HG02840 (cell line): Measurements from ENCODE around the gene DHH.

Source experiments
- ATAC-seq: cut with Tn5 transposase; IDR thresholded peaks from one replicate; pipeline ENCODE4 v1.9.1; 2021; ENCODE audit warnings: mild to moderate bottlenecking, moderate library complexity, moderate number of reproducible peaks; ENCODE audit not compliant: unreplicated experiment, low FRiP score

Gene DHH

DNA sequence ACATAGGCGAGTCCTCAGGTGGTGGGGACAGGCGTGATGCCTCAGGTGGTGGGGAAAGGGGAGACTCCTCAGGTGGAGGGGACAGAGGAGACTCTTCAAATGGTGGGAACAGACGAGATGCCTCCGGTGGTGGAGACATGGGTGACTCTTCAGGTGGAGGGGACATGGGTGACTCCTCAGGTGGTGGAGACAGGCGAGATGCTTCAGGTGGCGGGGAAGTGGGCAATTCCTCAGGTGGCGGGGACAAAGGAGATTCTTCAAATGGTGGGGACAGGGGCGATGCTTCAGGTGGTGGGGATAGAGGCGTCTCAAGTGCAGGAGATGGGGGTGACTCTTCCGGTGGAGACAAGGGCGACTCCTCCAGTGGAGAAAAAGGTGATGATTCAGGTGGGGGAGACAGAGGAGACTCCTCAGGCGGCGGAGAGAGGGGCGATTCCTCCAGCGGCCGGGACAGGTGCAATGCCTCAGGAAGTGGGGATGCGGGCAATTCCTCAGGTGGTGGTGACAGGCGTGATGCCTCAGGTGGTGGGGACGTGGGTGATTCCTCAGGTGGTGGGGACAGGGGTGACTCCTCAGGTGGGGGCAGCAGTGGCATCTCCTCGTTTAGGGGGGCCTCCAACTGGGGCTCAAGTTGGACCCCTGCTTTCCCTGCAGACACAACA, 42.7 kb downstream of the DHH start:
- ATAC-seq, result no peak

DNA sequence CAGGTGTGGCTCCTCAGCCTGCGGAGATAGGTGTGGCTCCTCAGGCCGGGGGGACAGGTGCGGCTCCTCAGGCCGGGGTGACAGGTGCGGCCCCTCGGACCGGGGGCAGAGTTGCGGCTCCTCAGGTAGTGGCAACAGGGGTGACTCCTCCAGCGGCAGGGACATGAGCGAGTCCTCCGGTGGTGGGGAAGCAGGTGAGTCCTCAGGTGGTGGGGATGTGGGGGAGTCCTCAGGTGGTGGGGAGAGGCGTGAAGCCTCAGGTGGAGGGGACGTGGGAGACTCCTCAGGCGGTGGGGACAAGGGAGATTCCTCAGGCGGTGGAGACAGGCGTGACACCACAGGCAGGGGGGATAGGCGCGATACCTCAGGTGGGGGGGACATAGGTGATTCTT, 43.2 kb downstream of the DHH start:
- ATAC-seq, result no peak

DNA sequence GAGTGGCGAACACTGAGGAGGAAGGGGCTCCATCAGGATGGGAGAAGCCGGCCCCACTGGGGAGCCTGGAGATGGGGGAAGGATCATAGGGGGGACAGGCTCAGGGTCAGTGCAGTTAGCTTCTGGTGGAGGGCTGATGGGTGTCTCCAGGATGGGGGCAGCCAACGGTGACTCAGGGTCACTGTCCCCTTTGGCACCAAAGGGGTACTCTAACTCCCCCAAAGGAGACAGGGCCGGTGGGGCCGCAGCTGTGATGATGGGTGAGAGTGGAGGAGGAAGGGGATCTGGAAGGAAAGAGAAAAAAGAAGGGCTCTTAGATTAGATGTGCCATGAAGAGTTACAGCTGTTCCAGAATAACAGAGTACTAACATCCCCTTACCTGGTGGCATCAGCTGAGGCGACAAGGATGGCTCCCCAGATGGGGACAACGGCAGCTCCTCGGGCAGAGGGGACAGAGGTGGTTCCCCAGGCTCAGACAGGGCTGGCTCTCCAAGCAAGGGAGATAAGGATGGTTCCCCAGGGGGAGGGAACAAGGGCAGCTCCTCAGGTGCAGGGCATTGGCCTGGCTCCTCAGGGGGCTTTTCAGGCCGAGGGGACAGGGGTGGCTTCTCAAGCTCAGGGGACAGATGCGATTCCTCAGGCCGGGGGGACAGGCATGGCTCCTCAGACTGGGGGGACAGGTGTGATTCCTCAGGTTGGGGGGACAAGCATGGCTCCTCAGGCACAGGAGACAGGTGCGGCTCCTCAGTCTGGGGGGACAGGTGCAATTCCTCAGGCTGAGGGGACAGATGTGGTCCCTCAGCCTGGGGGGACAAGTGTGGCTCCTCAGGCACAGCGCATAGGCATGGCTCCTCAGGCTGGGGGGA, 43.9 kb downstream of the DHH start:
- ATAC-seq, result no peak

DNA sequence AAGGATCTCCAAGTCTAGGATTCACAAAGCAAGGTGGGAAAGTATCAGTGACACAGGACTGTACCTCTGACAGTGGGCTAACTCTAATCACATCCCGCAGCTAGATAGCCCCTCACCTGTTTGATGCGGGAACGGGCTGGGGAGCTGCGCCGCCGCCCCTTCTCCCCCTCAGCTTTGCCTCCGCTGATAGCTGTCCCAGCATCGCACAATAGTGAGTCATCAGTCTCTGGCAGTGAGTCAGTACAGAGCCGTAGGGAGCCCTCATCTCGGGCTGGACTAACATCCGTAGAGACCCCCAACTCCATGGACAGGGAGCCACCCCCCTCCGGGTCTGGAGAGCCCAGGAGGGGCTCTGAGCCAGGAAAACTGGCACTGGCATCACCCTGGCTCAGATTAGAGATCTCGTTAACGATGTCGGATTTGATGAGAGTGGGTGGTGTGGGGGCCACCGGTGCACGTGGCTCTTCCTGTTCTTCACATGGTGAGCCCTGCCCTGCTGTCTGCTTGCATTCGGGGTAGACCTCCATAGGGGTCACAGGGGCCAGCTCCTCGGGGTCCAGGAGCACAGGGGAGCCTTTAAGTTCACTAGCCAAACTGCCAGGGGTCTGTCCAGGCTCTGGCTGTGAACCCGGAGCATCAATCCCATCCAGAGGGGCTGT, 44.9 kb downstream of the DHH start:
- no peak for ATAC-seq

DNA sequence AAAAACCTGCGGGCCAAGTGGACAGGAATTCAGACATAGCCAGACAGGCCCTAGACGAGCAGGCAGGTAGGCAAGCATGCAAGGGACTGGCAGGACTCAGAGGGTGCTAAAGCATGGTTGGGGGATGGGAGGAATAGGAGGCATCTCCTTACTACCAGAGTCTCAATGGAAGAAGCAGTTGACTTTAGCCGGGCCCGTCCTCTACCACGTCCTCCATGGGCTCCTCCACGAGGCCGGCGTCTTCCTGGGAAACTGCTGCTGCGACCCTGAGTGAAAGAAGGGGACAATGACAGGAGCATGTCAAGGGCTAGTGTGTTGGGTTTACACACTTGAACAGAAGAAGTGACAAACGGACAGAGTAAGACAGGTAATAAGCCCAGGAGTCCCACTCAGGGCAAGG, 45.6 kb downstream of the DHH start:
- ATAC-seq, result no peak

DNA sequence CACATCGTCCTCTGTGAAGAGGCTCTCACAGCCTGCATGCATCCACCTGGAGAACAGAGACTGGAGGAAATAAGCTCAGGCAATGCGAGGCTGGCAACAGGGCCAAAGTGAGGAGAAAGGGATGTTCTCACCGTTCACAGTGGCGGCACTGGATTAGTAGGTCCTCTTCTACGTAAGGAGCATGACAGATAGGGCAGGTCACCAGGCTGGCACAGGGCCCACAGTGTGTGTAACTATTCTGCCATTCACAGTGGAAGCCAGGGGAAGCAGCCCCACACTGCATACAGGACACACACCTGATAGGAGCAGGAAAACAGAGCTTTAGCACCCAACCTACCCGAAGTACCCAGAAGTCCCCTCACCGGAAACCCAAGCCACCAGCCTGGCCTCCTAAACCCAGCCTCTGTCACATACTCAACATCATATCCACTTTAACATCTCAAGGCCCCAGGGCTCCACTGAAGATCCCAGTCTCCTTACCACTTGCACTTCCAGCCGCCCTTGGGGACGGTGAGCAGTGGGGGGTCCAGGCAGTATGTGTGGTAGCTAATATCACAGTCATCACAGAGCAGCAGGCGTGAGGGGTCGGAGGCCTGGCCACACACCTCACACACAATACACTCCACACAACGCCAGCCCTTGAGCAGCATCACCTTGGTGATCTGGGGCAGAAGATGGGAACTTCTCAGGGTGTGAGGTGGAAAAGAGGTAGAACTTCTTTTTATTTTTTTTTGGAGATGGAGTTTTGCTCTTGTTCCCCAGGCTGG, 48.3 kb downstream of the DHH start:
- no peak for ATAC-seq

DNA sequence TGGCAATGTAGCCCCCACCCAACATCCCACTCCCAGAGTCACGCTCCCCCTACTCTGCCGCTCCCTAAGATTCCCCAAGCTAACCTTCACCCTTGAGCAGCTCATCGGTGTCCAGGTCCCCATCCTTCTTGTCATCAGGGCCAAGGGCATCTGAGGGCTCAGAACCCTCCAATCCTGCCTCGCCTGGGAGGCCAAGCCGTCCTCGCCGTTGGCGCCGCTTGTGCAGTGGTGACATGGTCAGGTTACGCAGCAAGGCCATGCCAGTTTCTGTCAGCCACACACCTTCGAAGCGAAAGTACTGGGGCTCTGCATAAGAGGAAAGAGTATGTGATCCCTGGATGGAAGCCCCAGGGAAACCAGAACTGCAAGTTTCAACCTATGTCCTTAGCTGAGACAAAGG, 49.9 kb downstream of the DHH start:
- ATAC-seq, result no peak

DNA sequence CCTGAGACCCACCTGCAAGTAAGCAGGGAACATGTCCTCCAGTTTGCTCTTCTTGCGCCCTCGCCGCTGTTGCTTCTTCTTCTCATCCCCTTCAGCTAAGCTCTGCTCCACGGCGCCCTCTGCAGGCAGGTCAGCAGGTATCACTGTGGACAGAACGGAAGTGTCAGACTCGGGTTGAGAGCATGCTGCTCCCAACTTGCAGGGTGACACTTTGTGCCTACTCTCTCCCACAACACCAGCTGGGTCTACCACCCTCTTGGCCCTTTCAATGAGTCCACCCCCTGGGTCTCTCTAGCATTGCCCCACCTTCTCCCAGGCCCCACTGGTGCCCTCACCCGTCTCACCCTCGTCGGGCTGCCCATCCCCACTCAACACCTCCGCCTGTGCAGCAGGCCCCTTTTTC, 50.7 kb downstream of the DHH start:
- ATAC-seq, result no peak

DNA sequence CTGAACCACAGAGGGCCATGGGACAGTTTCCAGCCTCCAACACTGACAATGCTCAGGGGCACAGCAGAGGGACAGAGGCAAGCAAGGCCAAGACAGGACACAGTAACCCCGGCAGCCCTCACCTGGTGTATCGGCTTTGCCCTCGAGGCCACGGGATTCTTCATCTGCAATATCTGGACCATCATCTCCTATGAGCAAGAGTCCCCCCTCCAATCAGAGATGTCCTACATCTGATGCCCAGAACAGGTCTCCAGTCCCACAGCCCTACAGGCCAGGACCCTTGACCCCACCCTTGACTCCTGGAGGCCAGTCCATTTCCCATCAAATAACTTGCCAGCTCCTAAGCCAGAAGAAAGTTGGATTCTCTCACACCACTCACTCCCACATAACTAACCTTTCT, 51.4 kb downstream of the DHH start:
- no peak for ATAC-seq

DNA sequence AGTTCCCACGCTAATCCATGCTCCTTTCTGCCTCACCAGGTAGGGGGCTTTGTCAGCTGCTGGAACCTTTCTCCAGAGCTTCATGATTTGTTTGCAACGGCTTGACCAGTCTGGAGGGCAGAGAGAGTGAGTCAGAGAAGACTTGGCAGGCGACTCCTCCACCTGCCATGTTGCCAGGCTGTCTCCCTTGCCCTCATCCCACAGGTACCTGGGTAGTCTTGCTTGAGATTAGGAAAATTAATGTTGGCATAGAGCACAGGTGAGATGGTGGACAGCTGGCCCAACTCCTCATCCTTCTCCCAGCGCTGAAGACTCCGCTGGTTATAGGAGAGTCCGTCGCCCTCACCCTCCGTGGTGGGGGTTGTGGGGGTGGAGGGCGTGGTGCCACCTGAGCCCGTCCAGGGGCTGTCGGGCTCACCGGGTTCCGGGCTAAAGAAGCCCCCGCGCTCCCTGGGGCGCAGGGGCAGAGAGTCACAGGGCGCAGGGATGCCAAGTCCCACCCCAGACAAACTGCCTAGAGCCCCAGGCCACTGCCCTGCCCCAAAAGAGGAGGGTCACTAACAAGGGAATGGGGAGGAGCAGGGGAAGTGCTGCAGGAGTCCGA, 52.6 kb downstream of the DHH start:
- ATAC-seq, result no peak

DNA sequence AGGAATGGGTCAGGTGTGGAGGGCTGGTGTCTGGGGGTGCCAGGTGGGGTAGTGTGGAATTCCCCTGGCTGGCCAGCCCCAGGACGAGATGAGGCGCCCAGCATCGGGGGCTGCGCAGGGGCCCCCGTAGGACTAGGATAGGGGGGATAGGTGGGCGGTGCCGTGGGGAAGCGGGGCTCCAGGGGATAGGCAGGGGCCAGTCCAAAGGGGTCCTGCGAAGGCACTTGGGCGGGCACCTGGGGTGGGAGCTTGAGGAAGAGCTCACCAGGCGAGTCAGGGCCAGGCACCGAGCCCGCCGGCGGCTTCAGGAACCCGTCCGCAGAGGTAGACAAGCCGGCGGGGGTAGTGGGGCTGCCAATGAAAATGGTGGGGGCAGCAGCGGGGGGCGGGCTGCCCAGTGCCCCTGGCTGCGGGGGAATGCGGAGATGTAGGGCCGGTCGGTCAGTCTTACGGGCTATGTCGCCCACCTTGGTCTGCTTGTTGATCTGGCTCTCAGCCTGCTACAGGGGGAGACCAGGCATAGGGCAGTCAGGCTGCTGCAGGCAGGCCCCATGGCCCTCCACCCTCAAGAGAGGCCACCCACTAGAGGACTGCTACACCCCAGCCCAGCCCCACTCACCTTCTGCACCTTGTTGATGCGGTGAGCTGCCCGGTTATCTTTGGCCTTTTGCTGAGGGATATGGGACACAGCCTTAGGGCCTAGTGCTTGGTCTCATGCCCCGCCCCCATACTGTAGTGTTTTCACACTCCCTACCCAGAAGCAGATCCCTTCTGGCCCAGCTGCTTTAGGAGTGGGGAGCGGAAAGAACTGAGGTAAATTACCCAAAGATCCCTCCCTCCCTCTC, 53.3 kb downstream of the DHH start:
- no peak for ATAC-seq

DNA sequence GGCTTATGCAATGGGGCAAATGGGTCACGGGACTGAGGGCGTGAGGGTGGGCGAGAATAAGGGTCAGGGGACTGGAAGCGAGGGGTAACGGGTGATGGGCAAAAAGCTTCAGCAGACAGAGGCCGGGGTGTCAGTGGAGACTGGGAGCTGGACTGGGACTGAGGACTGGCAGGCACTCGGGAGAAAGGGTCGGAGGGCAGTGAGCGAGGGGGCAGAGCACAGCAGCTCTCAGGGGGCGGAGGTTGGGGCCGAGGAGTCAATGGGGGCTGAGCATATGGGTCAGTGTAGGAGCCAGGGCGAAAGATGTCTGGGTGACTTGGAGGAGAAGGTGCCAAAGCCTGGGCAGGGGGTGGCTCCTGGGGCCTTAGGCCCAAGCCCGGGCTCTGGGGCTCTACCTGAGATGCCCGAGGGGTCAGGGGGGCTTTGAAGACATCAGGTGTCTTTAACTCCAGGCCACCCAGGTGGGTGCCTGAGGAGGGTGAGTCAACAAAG, 54.2 kb downstream of the DHH start:
- ATAC-seq, result no peak

DNA sequence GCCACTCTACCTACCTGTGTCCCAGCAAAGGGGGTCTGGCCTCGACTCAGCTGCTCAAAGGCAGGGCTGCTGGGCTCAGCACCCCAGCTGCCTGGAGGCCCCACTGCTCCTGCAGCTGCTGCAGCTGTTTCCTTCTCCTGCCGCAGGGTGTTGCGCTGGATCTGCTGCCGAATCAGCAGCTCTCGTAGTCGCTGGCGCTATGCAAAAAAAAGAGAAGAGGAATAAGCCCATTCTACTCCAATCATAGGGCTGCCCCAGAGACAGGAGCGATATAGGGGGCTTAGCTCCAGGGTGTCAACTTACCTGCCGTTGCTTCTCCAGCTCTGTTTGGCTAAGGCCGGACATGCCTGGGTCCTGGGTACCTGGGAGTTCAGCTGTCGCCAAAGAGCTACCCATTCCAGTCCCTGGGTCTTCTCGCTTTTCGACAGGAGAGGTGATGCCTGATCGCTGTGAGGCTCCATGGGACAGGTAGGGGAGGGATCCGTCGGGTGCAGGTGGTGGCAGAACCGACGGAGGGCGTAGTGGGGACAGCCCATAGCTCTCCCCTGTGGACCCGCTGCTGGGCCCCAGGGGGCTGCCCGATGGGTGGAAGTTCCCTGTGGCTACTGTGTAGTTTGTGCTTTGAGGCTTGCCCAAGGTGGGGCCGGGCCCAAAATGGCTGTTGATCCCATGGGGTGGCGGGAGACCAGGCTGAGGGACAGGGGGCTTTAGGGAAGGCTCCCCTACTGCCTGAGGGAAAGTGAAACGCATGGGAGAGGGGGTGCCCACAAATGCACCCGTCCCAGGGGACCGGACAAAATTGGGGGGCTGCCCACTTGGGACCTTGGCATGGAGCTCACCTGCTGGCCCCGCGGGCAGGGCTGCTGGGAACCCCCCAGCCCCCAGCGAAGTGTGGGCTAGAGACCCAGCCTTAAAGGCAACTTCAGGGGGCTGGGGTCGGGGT, 54.9 kb downstream of the DHH start:
- ATAC-seq, result no peak

DNA sequence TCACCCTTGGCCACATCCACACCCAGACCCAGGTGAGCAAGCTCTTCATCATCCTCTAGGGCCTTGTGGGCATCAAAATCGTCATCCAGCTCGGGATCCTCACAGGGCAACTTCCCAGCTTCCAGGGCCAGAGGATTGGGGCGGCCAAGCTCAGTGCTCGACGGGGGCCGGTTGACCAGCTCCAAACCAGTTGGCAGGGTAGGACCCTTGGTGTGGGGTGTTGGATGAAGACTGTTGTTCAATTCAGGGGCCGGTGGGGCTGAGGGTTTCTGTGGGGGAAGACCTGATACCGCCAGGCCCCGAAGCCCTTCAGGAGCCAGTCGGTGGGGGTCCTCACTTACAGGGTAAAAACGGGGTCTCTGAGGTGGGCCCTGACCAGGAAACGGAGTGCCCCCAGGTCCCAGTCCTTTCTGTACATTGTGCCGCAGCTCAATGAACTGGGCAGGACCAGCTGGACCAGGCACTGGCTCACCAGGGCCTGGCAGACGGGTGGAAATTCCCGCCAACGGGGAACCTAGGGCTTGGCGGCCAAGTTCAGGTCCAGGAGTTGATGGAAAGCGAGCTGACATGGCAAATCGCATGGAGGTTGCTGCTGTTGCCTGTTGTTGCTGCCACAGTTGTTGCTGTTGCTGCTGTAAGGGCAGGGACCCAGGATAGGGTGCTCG, 56.2 kb downstream of the DHH start:
- ATAC-seq, result no peak

DNA sequence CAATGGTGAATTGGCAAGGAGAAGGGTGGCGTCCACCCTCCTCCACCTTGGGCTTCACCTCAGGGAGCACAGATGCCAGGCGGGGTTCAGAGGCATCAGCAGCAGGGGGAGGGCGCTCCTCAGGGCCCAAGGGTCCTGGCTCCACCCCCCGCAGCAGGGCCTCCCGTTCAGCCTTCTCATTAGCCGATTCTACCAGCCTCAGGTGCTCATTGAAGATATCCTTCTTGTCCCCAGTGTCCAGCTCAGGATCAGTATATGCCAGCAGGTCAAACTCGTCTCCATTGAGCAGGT, 56.7 kb downstream of the DHH start:
- no peak for ATAC-seq

DNA sequence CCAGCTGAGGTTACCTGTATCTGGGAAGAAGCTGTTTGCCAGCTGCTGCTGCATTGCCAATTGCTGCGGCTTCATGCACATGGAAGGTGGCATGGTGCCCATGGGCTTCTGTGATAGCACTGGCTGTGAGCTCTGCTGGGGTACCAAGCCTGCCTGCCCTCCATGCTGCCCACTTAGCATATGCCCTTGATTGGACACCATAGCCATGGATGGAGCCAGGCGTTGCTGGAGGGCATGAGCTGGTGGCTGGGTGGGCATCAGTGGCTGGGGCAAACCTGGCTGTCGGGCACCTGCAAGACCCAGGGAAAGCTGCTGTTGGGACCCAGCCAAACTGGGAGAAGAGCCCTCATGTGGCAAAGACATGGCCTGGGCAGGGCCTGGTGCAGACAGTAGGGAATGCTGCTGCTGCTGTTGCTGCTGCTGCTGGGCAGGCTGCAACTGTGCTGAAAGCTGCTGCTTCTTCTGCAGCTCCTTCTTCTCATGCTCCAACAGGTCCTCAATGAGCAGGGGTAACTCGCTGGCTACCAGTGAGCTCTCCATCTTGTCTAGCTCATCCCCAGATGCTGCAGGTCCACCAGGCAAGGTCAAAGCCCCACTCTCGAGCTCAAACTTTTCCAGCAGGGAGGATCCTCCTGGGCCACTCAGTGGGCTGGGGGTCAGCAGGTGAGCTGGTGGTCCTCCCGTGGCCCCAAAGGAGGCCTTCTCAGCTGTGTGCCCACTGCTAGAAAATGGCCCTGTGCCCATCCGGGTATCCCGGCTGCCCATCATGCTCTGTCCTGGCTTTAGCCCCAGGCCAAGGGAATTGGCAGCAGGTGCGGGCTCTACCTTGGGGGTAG, 57.3 kb downstream of the DHH start:
- ATAC-seq, result no peak
